Fibroblast of lung (primary cell): Measurements from ENCODE around the gene SPA17. TPM values are rescaled to one million over a fixed set of nuclear protein-coding genes. Genes with fewer than 3 reads are reported as not detected.
A peak's percentile ranks its signal among the peaks of the same experiment; 100 is the strongest.

Experiments
- DNase-seq, 2 donors: peaks; one replicate each; pipeline versions ENCODE4 v3.0.0 to v3.0.0-alpha.2; 2010; ENCODE audit warnings: low read depth in 2 of 2
- H2AFZ ChIP-seq: 2 replicates; pipeline ENCODE4 v1.5.1; 2012; ENCODE audit warnings: low read length, control low read depth, inconsistent platforms
- H3K27ac ChIP-seq: 2 replicates; pipeline ENCODE4 v1.5.1; 2011; ENCODE audit warnings: low read length, control low read depth; ENCODE audit not compliant: insufficient read depth
- H3K27me3 ChIP-seq: 2 replicates; pipeline ENCODE4 v1.5.1; 2011; ENCODE audit warnings: mild to moderate bottlenecking, low read length; ENCODE audit not compliant: control insufficient read depth, insufficient read depth
- H3K36me3 ChIP-seq: 2 replicates; pipeline ENCODE4 v1.5.1; 2011; ENCODE audit warnings: low read length; ENCODE audit not compliant: control insufficient read depth, insufficient read depth
- H3K4me1 ChIP-seq: 2 replicates; pipeline ENCODE4 v1.5.1; 2011; ENCODE audit warnings: low read length; ENCODE audit not compliant: control insufficient read depth, insufficient read depth; ENCODE audit errors: extremely low read depth
- H3K4me2 ChIP-seq: 2 replicates; pipeline ENCODE4 v1.5.1; 2011; ENCODE audit warnings: low read length, control low read depth; ENCODE audit not compliant: insufficient read depth; ENCODE audit errors: extremely low read depth
- H3K4me3 ChIP-seq, 4 experiments: fragments of 200-600 bp in 1 of 4; sonication (generic) in 1 of 4; replicated peaks in 1 of 4; 2 replicates each; pipeline ENCODE4 v1.5.1; 2011 to 2016; ENCODE audit warnings: low read length in 4 of 4, low read depth in 3 of 4, mild to moderate bottlenecking in 3 of 4, control low read depth in 2 of 4, inconsistent platforms in 1 of 4, mixed read lengths in 1 of 4; ENCODE audit not compliant: insufficient read depth in 1 of 4; ENCODE audit errors: control extremely low read depth in 1 of 4
- H3K79me2 ChIP-seq: 2 replicates; pipeline ENCODE4 v1.5.1; 2012; ENCODE audit warnings: mild to moderate bottlenecking, low read length, inconsistent platforms; ENCODE audit not compliant: control insufficient read depth, insufficient read depth
- H3K9ac ChIP-seq: 2 replicates; pipeline ENCODE4 v1.5.1; 2011; ENCODE audit warnings: mild to moderate bottlenecking, low read length, control low read depth; ENCODE audit not compliant: insufficient read depth
- H3K9me3 ChIP-seq: 2 replicates; pipeline ENCODE4 v1.5.1; 2012; ENCODE audit warnings: low read depth, low read length; ENCODE audit not compliant: control insufficient read depth, insufficient read depth
- H4K20me1 ChIP-seq: 2 replicates; pipeline ENCODE4 v1.5.1; 2011; ENCODE audit warnings: low read length; ENCODE audit not compliant: control insufficient read depth, insufficient read depth; ENCODE audit errors: extremely low read depth
- EZH2 ChIP-seq: IDR thresholded peaks from 2 replicates; pipeline ENCODE4 v1.5.1; 2012; ENCODE audit warnings: low read length, control low read depth, mild to moderate bottlenecking; ENCODE audit errors: missing control alignments
- polyA plus RNA-seq, 2 donors: library from polyadenylated mRNA; depleted of rRNA in 1 of 2; stranded (reverse) in 1 of 2; unstranded in 1 of 2; fragments of >200 nt; gene quantifications; 2 replicates each; pipeline ENCODE4 v1.2.1, GENCODE V29; 2011 to 2012; ENCODE audit warnings: missing spikeins in 1 of 2
- total RNA-seq: library from RNA; depleted of rRNA; stranded (reverse); fragments of >200 nt; gene quantifications from 2 replicates; pipeline ENCODE4 v1.2.1, GENCODE V29; 2014
- TF ChIP-seq, protein P1 (sequence below), 2 donors: IDR thresholded peaks in 1 of 2; conservative IDR thresholded peaks in 1 of 2; 1 replicate in 1 of 2; 2 replicates in 1 of 2; pipeline ENCODE4 v1.5.1; 2011 to 2012; ENCODE audit warnings: low read length in 2 of 2, control low read depth in 1 of 2, inconsistent platforms in 1 of 2, low read depth in 1 of 2, mild to moderate bottlenecking in 1 of 2

Gene SPA17
- total and polyA plus RNA-seq, 2 donors (not counting 1 experiment from before 2014, with no cell fraction given), result 18.0 to 19.1 TPM

DNA sequence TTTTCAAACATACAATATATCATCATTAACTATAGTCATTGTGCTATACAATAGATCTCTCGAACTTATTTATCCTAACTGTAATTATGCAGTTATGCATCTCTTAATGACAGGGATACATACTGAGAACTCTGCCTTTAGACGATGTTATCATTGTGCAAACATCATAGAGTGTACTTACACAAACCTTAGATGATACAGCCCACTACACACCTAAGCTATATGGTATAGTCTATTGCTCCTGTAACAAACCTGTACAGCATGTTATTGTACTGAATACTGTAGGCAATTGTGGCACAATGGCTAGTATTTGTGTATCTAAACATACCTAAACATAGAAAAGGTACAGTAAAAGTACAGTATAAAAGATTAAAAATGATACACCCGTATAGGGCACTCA, 38.7 kb downstream of the SPA17 start:
- no peaks in the 10 kb centered on the region for H4K20me1 ChIP-seq
- H3K4me3 ChIP-seq, result no peak overlapping the region
- DNase-seq, result no peak
- H3K9ac ChIP-seq, result no peak overlapping the region
- no peaks in the 10 kb centered on the region for H3K4me1 ChIP-seq
- H3K4me2 ChIP-seq, result no peak overlapping the region
- no peaks in the 10 kb centered on the region for H3K79me2 ChIP-seq
- H3K27ac ChIP-seq, result no peak overlapping the region
- H3K27me3 ChIP-seq, result peaks cover 3% of the 10 kb centered on the region
- H2AFZ ChIP-seq, result no peak overlapping the region
- TF ChIP-seq, protein P1, sequence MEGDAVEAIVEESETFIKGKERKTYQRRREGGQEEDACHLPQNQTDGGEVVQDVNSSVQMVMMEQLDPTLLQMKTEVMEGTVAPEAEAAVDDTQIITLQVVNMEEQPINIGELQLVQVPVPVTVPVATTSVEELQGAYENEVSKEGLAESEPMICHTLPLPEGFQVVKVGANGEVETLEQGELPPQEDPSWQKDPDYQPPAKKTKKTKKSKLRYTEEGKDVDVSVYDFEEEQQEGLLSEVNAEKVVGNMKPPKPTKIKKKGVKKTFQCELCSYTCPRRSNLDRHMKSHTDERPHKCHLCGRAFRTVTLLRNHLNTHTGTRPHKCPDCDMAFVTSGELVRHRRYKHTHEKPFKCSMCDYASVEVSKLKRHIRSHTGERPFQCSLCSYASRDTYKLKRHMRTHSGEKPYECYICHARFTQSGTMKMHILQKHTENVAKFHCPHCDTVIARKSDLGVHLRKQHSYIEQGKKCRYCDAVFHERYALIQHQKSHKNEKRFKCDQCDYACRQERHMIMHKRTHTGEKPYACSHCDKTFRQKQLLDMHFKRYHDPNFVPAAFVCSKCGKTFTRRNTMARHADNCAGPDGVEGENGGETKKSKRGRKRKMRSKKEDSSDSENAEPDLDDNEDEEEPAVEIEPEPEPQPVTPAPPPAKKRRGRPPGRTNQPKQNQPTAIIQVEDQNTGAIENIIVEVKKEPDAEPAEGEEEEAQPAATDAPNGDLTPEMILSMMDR (conservative IDR thresholded peaks at IDR 0.05 in 1 of 2, IDR thresholded peaks at IDR 0.05 in 1 of 2; ENCODE audit: low read depth in 1 of 2, low read length in 2 of 2), result no peak
- TF ChIP-seq EZH2, result no peak
- no peaks in the 10 kb centered on the region for H3K9me3 ChIP-seq
- no peaks in the 10 kb centered on the region for H3K36me3 ChIP-seq

DNA sequence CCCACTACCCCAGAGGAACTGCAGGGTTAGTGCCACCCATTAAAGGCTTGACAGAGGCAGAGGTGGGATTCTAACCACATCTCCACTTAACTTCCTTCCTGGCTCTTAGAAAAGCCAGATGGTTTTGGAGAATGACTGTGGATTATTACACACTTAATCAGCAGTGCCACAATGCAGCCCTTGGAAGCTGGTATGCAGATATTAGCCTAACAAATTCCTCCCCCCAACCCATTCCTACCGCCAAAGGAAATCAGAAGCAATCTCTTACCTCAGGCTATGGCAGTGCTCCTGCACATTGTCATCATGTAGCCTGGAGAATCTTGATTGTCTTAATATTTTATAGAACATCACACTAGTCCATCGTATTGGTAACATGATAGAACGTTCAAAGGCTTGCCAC, 42.9 kb downstream of the SPA17 start:
- no peaks in the 10 kb centered on the region for H3K36me3 ChIP-seq
- TF ChIP-seq EZH2, result no peak
- TF ChIP-seq, protein P1 (conservative IDR thresholded peaks at IDR 0.05 in 1 of 2, IDR thresholded peaks at IDR 0.05 in 1 of 2; ENCODE audit: low read depth in 1 of 2, low read length in 2 of 2), result no peak
- H3K4me1 ChIP-seq, result no peaks in the 10 kb centered on the region
- peaks cover 30% of the 10 kb centered on the region for H3K27me3 ChIP-seq
- no peak overlapping the region for H3K9ac ChIP-seq
- no peak overlapping the region for H2AFZ ChIP-seq
- H4K20me1 ChIP-seq, result no peaks in the 10 kb centered on the region
- no peak overlapping the region for H3K4me2 ChIP-seq
- DNase-seq, result peak in 1 of 2 donors; percentile 61
- H3K79me2 ChIP-seq, result no peaks in the 10 kb centered on the region
- H3K27ac ChIP-seq, result no peak overlapping the region
- H3K4me3 ChIP-seq, result no peak overlapping the region
- H3K9me3 ChIP-seq, result no peaks in the 10 kb centered on the region

DNA sequence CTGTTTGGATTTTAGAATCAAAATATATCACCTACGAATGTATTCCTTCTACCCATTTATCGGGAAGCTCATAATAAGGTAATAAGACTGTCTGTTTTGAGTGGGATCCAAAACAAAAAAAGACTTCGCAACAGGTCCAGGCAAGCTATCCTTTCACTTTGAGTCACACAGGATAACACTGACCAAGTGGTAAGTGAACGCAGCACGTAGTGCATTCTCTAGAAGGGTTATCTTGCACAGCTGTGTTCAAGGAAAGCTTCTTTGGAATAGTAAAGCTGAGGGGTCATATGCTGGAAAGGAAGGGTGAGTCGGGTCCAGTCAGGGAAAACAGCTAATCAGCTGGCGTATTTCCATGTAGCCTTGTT, 43.7 kb downstream of the SPA17 start:
- Histone ChIP-seq H4K20me1 (no peaks in the 10 kb centered on the region), H3K36me3 (no peaks in the 10 kb centered on the region), H3K4me3 (peak overlapping the region in 3 of 4 experiments; percentile 6 to 57 (median 11)), H2AFZ (peak overlapping the region; percentile 42), H3K79me2 (no peaks in the 10 kb centered on the region), H3K4me1 (no peaks in the 10 kb centered on the region), H3K27me3 (peaks cover 38% of the 10 kb centered on the region), H3K4me2 (peak overlapping the region; percentile 96), H3K9me3 (no peaks in the 10 kb centered on the region), H3K27ac (no peak overlapping the region), H3K9ac (no peak overlapping the region)
- peak in 1 of 2 donors; percentile 36 for DNase-seq
- TF ChIP-seq, protein P1 (conservative IDR thresholded peaks at IDR 0.05 in 1 of 2, IDR thresholded peaks at IDR 0.05 in 1 of 2; ENCODE audit: low read depth in 1 of 2, low read length in 2 of 2), result no peak
- TF ChIP-seq EZH2, result no peak
